Body of pancreas (tissue), 4 donors: ENCODE measurements around the gene ITK. TPM values are rescaled to one million over a fixed set of nuclear protein-coding genes. Genes with fewer than 3 reads are reported as not detected.

ENCODE experiments used
- ATAC-seq: fragments of 150-250 bp; one replicate; pipeline ENCODE4 v1.9.1; 2016
- DNase-seq, 4 donors: peaks; one replicate each; pipeline ENCODE4 v3.0.0-alpha.2; 2019
- H3K27ac ChIP-seq, 4 donors: fragments of 200-600 bp; sonication (generic); 1 replicate in 3 of 4; 2 replicates in 1 of 4; pipeline versions ENCODE4 v1.5.1 to v1.6.1; 2016 to 2019; ENCODE audit warnings: mild to moderate bottlenecking in 1 of 4, mixed read lengths in 1 of 4, moderate library complexity in 1 of 4
- H3K27me3 ChIP-seq, 2 donors: fragments of 200-600 bp; sonication (generic); one replicate each; pipeline ENCODE4 v1.6.0; 2016; ENCODE audit warnings: mild to moderate bottlenecking in 1 of 2
- H3K36me3 ChIP-seq, 2 donors: fragments of 200-600 bp; sonication (generic); replicated peaks in 1 of 2; 2 replicates each; pipeline ENCODE4 v1.5.1; 2016; ENCODE audit warnings: low read depth in 2 of 2; ENCODE audit not compliant: insufficient read depth in 1 of 2
- H3K4me1 ChIP-seq: fragments of 200-600 bp; sonication (generic); one replicate; pipeline ENCODE4 v1.6.0; 2016
- H3K4me3 ChIP-seq, 2 donors: fragments of 200-600 bp; sonication (generic); 1 replicate in 1 of 2; 2 replicates in 1 of 2; pipeline ENCODE4 v1.5.1; 2016 to 2019
- H3K9me3 ChIP-seq, 3 donors: fragments of 200-600 bp; sonication (generic); 1 replicate in 2 of 3; 2 replicates in 1 of 3; pipeline ENCODE4 v1.5.1; 2016
- CTCF ChIP-seq, 7 experiments: fragments of 450-650 bp in 4 of 7; fragments of 200-600 bp in 3 of 7; sonication (generic) in 3 of 7; IDR thresholded peaks; one replicate each; pipeline ENCODE4 v1.5.1; 2016 to 2019; ENCODE audit warnings: antibody characterized with exemption in 7 of 7
- POLR2A ChIP-seq, 3 donors: fragments of 450-650 bp; IDR thresholded peaks; one replicate each; pipeline ENCODE4 v1.6.1; 2016; ENCODE audit warnings: antibody characterized with exemption in 3 of 3, mild to moderate bottlenecking in 2 of 3
- WGBS, 2 donors: methylation state at CpG; one replicate each; pipeline ENCODE4 v1.1.5; 2017; 5-methylcytosine and 5-hydroxymethylcytosine counted together
- intact Hi-C: fragments of 100-400 bp; cut with DNase I; formaldehyde crosslinking; loops from one replicate; pipeline ENCODE4 v1.15.1; 2023
- total RNA-seq, 2 donors: library from RNA; depleted of rRNA; stranded (reverse); fragments of >200 nt; gene quantifications; one replicate each; pipeline ENCODE4 v1.1.0, GENCODE V29; 2016

The ITK gene
- total RNA-seq, 2 donors from 2014 or later, result 0.78 to 2.6 TPM

- no peaks in the 10 kb centered on the region for H3K36me3 ChIP-seq
- DNase-seq (no peak), ATAC-seq (no peak)
- WGBS, 2 donors, result 80 to 88% methylated on average over 8 of the region's 8 CpGs
- H3K27me3 ChIP-seq, result peaks cover 0 to 6% of the 10 kb centered on the region in 2 donors
- H3K4me3 ChIP-seq, result no peak overlapping the region
- intact Hi-C loops, result no loop called here
- no peak overlapping the region for H3K27ac ChIP-seq
- TF ChIP-seq CTCF (IDR thresholded peaks at IDR 0.05) (no peak), POLR2A (IDR thresholded peaks at IDR 0.05) (no peak)
- no peaks in the 10 kb centered on the region for H3K9me3 ChIP-seq
- H3K4me1 ChIP-seq, result no peaks in the 10 kb centered on the region
Measured at GRCh38 chr5:157175071-157175612, 5.5 kb upstream of the ITK start.

GRCh38 chr5:157177953-157178352 is 2.7 kb upstream of the ITK start:
- intact Hi-C loops, result no loop called here
- Histone ChIP-seq H3K36me3 (no peaks in the 10 kb centered on the region), H3K4me1 (no peaks in the 10 kb centered on the region), H3K9me3 (no peaks in the 10 kb centered on the region), H3K27ac (no peak overlapping the region), H3K27me3 (peaks cover 0 to 6% of the 10 kb centered on the region in 2 donors), H3K4me3 (no peak overlapping the region)
- TF ChIP-seq CTCF (IDR thresholded peaks at IDR 0.05) (no peak), POLR2A (IDR thresholded peaks at IDR 0.05) (no peak)
- WGBS, 2 donors, result 39% methylated on average over 6 of the region's 6 CpGs
- DNase-seq, result no peak
- ATAC-seq, result no peak

GRCh38 chr5:157178966-157179365 is 1.7 kb upstream of the ITK start:
- no peak for DNase-seq
- intact Hi-C loops, result no loop called here

GRCh38 chr5:157182143-157182757 is 1.6 kb downstream of the ITK start:
- Histone ChIP-seq H3K36me3 (no peaks in the 10 kb centered on the region), H3K27ac (no peak overlapping the region), H3K4me1 (no peaks in the 10 kb centered on the region), H3K27me3 (no peaks in the 10 kb centered on the region), H3K9me3 (no peaks in the 10 kb centered on the region), H3K4me3 (no peak overlapping the region)
- DNase-seq (no peak), ATAC-seq (no peak)
- TF ChIP-seq CTCF (IDR thresholded peaks at IDR 0.05), result no peak
- no peak for TF ChIP-seq POLR2A (IDR thresholded peaks at IDR 0.05)
- intact Hi-C loops, result no loop called here
- 33 to 41% methylated on average over 3 of the region's 3 CpGs for WGBS, 2 donors

More at GRCh38 chr5:157178966-157179365, 1.7 kb upstream of the ITK start:
- Histone ChIP-seq H3K27me3 (peaks cover 0 to 6% of the 10 kb centered on the region in 2 donors), H3K27ac (no peak overlapping the region), H3K9me3 (no peaks in the 10 kb centered on the region), H3K4me1 (no peaks in the 10 kb centered on the region), H3K36me3 (no peaks in the 10 kb centered on the region), H3K4me3 (no peak overlapping the region)
- ATAC-seq, result no peak
- TF ChIP-seq CTCF (IDR thresholded peaks at IDR 0.05), result no peak
- TF ChIP-seq POLR2A (IDR thresholded peaks at IDR 0.05), result no peak
- 52 to 56% methylated on average over 3 of the region's 3 CpGs for WGBS, 2 donors
